ENCODE results near the gene KIF1B.

Gene KIF1B

GRCh38 chr1:10299151-10299550 is 88.8 kb downstream of the KIF1B start:
- H4K20me1 ChIP-seq (ENCODE audit: insufficient read depth, low read length), result no peaks in the 10 kb centered on the region
- no peak overlapping the region for H3K4me3 ChIP-seq (ENCODE audit: low read depth, low read length, poor library complexity, severe bottlenecking)
- no peaks in the 10 kb centered on the region for H3K27me3 ChIP-seq (ENCODE audit: insufficient read depth, low read length)
- no peaks in the 10 kb centered on the region for H3K9me3 ChIP-seq (ENCODE audit: low read length)
- TF ChIP-seq CTCF (IDR thresholded peaks at IDR 0.05; ENCODE audit: low read length) (no peak), EZH2 (IDR thresholded peaks at IDR 0.05; ENCODE audit: borderline replicate concordance, low read length) (no peak)
- no peak overlapping the region for H2AFZ ChIP-seq (ENCODE audit: low read length)
- no peak overlapping the region for H3K4me2 ChIP-seq (ENCODE audit: low read length)
- H3K27ac ChIP-seq (ENCODE audit: low read depth, low read length, poor library complexity, severe bottlenecking), result no peak overlapping the region
- no peaks in the 10 kb centered on the region for H3K79me2 ChIP-seq (ENCODE audit: insufficient read depth, low read length)
- H3F3A ChIP-seq (ENCODE audit: insufficient read depth, low read length), result no peaks in the 10 kb centered on the region
- no peak overlapping the region for H3K9ac ChIP-seq (ENCODE audit: low read length)
- H3K36me3 ChIP-seq (ENCODE audit: insufficient read depth, low read length), result no peaks in the 10 kb centered on the region
- no peaks in the 10 kb centered on the region for H3K9me2 ChIP-seq (ENCODE audit: low read depth, low read length)
- H3K4me1 ChIP-seq (ENCODE audit: insufficient read depth, low read length, severe bottlenecking), result no peaks in the 10 kb centered on the region

- TF ChIP-seq EZH2 (IDR thresholded peaks at IDR 0.05; ENCODE audit: borderline replicate concordance, low read length) (no peak), CTCF (IDR thresholded peaks at IDR 0.05; ENCODE audit: low read length) (no peak)
- no peaks in the 10 kb centered on the region for H3K36me3 ChIP-seq (ENCODE audit: insufficient read depth, low read length)
- no peaks in the 10 kb centered on the region for H3K9me3 ChIP-seq (ENCODE audit: low read length)
- H3K27ac ChIP-seq (ENCODE audit: low read depth, low read length, poor library complexity, severe bottlenecking), result no peak overlapping the region
- H3K4me3 ChIP-seq (ENCODE audit: low read depth, low read length, poor library complexity, severe bottlenecking), result no peak overlapping the region
- no peaks in the 10 kb centered on the region for H4K20me1 ChIP-seq (ENCODE audit: insufficient read depth, low read length)
- no peak overlapping the region for H3K4me2 ChIP-seq (ENCODE audit: low read length)
- H3K4me1 ChIP-seq (ENCODE audit: insufficient read depth, low read length, severe bottlenecking), result no peaks in the 10 kb centered on the region
- no peaks in the 10 kb centered on the region for H3F3A ChIP-seq (ENCODE audit: insufficient read depth, low read length)
- H2AFZ ChIP-seq (ENCODE audit: low read length), result no peak overlapping the region
- no peak overlapping the region for H3K9ac ChIP-seq (ENCODE audit: low read length)
- no peaks in the 10 kb centered on the region for H3K27me3 ChIP-seq (ENCODE audit: insufficient read depth, low read length)
- H3K79me2 ChIP-seq (ENCODE audit: insufficient read depth, low read length), result no peaks in the 10 kb centered on the region
- no peaks in the 10 kb centered on the region for H3K9me2 ChIP-seq (ENCODE audit: low read depth, low read length)
These were observed 92.0 kb downstream of the KIF1B start for GRCh38 chr1:10302416-10302815.

GRCh38 chr1:10304295-10304694 is 93.9 kb downstream of the KIF1B start:
- Histone ChIP-seq H3K4me2 (ENCODE audit: low read length) (no peak overlapping the region), H4K20me1 (ENCODE audit: insufficient read depth, low read length) (no peaks in the 10 kb centered on the region), H3K4me3 (ENCODE audit: low read depth, low read length, poor library complexity, severe bottlenecking) (no peak overlapping the region), H3K27me3 (ENCODE audit: insufficient read depth, low read length) (no peaks in the 10 kb centered on the region; the same call in 1 of the 2 replicates), H3K79me2 (ENCODE audit: insufficient read depth, low read length) (no peaks in the 10 kb centered on the region), H3K4me1 (ENCODE audit: insufficient read depth, low read length, severe bottlenecking) (no peaks in the 10 kb centered on the region), H3K9me2 (ENCODE audit: low read depth, low read length) (no peaks in the 10 kb centered on the region), H3K9me3 (ENCODE audit: low read length) (no peaks in the 10 kb centered on the region), H3K9ac (ENCODE audit: low read length) (no peak overlapping the region), H2AFZ (ENCODE audit: low read length) (no peak overlapping the region), H3K36me3 (ENCODE audit: insufficient read depth, low read length) (no peaks in the 10 kb centered on the region), H3K27ac (ENCODE audit: low read depth, low read length, poor library complexity, severe bottlenecking) (no peak overlapping the region), H3F3A (ENCODE audit: insufficient read depth, low read length) (no peaks in the 10 kb centered on the region)
- TF ChIP-seq EZH2 (IDR thresholded peaks at IDR 0.05; ENCODE audit: borderline replicate concordance, low read length), result no peak
- no peak for TF ChIP-seq CTCF (IDR thresholded peaks at IDR 0.05; ENCODE audit: low read length)

Data from OCI-LY1 (cell line).